GM18873 (cell line): ENCODE measurements around the gene CCDC178.

ENCODE experiments used
- ATAC-seq: cut with Tn5 transposase; IDR thresholded peaks from one replicate; pipeline ENCODE4 v1.9.1; 2021; ENCODE audit warnings: mild to moderate bottlenecking, moderate library complexity, moderate number of reproducible peaks; ENCODE audit not compliant: unreplicated experiment, low FRiP score

Gene CCDC178

DNA sequence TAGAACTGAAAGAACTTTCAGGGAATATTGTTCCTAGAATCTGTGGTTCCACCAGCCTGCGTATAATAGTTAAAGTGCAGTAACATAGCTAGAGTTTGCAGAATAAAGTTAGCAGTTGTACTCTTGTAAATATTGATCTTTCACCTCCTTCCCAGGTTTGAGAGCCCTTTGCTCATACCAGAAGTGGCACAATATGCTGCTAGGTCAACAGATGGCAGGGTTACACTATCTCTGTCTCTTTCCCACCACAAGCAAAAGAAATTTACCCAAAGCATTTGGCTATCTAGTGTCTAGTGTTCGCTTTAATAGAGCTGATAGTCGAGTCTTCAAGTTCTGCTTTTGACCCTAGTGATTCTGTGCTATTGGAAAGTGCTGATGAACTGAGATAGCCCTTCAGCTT, 548.7 kb downstream of the CCDC178 start:
- no peak for ATAC-seq

DNA sequence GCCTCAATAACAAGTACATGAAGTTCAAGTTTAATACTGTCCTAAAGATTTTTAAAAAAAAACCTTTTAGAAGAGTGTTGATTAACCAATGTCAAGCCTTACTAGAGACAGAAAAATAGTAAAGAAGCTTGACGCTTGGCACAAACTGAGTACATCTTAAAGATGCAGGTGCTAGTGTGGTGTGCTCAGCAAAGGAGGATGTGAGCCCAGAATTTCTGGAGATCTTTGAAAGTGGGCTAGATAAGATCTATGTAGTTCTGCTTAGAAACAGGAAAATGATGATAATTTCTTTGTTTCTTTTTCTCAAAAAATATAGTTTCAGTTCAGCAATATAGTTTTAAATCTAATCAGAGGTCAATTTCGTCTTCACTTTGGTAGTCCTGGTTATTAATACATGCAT, 549.4 kb downstream of the CCDC178 start:
- ATAC-seq = no peak

DNA sequence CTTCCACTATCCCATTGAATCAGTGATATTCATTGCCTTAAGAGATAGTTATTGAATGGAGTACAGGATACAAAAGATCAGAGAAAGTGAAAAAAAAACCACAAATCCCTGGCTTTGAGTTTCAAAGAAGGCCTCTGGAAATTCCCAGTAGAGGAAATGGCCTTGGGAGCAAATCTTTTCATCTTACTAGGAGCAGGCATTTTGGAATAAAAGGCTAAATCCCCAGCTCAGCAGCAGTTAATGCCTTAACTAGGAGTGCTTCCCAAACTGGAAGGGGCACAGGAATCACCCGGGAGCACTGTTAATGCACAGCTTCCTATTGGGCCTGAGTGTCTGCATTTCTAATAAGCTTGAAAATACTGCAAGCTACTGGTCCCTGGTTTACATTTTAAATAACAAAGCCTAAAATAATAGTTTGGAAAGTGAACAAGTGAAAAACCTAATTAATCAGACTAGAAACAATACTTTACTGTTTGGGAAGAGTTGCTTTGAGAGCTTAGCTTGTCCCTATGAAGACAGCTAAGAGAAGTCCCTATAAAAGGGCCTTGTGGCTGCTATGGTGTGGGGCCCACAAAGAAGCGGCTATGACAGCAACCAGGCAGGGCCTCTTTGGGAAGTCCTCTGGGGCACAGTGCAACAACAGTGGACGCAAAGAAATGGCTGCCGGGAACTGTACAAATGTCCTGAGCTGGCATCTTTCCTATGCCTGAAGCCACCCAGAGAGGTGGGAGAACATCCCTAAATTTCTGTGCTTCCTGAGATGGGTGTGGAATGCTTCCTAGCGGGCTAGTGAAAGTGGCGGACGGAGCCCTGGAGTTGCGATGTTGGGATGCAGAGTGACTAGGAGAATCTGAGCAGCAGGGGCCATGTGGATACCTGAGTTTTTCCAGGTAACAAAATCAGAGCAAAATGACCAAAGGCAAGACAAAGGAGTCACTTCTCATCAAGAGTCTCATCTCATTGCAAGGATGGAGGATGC, 550.6 kb downstream of the CCDC178 start:
- no peak for ATAC-seq

DNA sequence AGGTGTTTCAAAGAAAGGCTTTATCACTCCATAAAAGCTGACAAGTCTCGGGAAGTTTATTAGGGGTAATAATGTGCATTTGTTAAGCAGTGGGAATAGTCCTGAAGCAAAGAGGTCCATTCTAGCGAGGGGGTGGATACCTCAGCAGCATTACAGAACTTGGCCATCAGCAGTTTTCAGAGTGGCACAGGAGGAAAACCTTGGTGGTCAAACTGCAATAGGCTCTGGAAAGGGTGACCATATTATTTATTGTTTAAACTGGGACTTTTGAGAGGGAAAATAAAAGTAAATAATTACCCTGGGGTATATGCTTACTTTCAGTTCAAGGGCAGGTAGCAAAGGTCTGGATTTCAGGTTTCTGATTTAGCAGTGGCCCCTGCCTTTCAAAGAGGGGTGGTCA, 552.2 kb downstream of the CCDC178 start:
- no peak for ATAC-seq
